OCI-LY7 (cell line): Measurements from ENCODE around the gene SLC45A3.

Experiments used
- EZH2phosphoT487 ChIP-seq: fragments of 200-600 bp; sonication (generic); IDR thresholded peaks from 2 replicates; pipeline ENCODE4 v1.6.1; 2018; ENCODE audit warnings: low read depth, borderline replicate concordance, mild to moderate bottlenecking, mixed run types, antibody characterized with exemption, low read length, moderate library complexity, mixed read lengths
- TF ChIP-seq, protein P1 (sequence below): fragments of 200-600 bp; sonication (generic); conservative IDR thresholded peaks from 2 replicates; pipeline ENCODE4 v1.5.1; 2014; ENCODE audit warnings: mild to moderate bottlenecking, antibody characterized with exemption, low read length, moderate library complexity, mixed read lengths

DNA sequence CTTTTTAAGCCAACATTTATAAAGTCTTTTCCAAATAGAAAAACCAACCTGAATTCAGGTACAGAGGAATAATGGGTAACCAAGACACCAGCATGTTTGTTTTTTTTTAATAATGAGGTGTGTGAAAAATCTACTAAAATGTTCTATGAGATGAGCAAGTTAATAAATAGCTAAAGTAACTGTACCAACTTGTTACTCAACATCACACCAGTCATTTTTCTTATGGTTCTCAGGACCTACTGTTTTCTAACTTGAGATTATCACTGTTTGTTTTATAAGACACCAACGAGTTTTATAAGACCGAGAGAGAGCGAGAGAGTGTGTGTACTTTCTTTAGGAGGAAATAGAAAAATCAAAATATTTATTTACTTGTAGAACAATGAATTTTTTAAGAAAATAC, 60.9 kb downstream of the SLC45A3 start:
- TF ChIP-seq, protein P1, sequence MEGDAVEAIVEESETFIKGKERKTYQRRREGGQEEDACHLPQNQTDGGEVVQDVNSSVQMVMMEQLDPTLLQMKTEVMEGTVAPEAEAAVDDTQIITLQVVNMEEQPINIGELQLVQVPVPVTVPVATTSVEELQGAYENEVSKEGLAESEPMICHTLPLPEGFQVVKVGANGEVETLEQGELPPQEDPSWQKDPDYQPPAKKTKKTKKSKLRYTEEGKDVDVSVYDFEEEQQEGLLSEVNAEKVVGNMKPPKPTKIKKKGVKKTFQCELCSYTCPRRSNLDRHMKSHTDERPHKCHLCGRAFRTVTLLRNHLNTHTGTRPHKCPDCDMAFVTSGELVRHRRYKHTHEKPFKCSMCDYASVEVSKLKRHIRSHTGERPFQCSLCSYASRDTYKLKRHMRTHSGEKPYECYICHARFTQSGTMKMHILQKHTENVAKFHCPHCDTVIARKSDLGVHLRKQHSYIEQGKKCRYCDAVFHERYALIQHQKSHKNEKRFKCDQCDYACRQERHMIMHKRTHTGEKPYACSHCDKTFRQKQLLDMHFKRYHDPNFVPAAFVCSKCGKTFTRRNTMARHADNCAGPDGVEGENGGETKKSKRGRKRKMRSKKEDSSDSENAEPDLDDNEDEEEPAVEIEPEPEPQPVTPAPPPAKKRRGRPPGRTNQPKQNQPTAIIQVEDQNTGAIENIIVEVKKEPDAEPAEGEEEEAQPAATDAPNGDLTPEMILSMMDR, result no peak
- no peak for TF ChIP-seq EZH2phosphoT487
